RWPE1 (cell line): ENCODE data around the gene SYTL3.

Experiments used
- CTCF ChIA-PET: fragments of 350-600 bp; sonication (Branson Sonifier 250); formaldehyde crosslinking; extraction: SDS; loops from one replicate; lab custom pipeline; 2021; lab: Yijun Ruan, JAX
- POLR2A ChIA-PET: fragments of 400-600 bp; formaldehyde crosslinking; extraction: SDS; loops from one replicate; lab custom pipeline; 2020; ENCODE audit warnings: antibody characterized with exemption; ENCODE audit not compliant: low non-redundant PET; lab: Yijun Ruan, JAX
- DNase-seq: peaks from one replicate; pipeline ENCODE4 v3.0.0; 2012; ENCODE audit warnings: low spot score
- H3K27ac ChIP-seq: fragments of 450-650 bp; 2 replicates; pipeline ENCODE4 v1.5.1; 2017
- TF ChIP-seq, protein P1 (sequence below): fragments of 450-650 bp; conservative IDR thresholded peaks from 2 replicates; pipeline ENCODE4 v1.5.1; 2017; ENCODE audit warnings: low read depth, mild to moderate bottlenecking

Gene SYTL3

DNA sequence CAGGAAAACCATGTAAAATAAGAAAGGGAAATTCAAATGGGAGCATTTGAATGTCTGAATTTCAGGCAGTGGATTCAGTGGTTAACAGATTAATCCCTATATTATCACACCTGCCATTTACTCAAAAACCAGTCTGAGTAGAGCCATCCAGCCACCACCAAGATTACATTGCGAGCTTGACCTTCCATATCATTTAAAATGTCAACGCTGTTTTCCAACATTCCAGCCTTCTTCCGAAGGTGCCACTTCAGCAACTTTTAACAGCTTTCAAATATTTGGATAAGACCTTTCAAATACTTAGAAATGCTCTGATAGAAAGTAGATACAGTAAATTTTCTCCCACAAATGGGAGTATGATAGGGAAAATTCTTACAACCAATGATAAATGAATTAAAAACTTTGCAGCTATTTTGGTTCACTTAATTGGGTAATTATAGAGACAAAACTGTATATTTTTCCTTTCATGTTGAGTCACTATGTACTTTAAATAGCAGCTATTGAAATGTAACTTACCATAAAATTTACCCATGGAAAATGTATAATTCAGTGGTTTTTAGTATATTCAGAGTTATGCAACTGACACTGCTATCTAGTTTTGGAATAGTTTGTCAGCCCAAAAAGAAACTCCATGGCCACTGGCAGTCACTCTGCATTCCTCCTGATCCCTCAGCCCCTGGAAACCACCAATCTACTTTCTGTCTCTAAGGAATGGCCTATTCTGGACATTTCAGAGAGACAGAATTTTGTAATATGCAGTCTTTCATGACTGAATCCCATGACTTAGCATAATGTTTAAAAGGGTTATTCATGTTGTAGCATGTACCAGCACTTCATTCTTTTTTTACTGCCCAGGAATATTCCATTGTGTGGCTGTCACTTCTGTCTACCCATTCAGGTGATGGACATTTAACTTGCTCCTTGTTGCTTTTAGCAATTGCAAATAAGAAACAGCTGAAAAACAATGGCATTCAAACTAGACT is 147.8 kb downstream of the SYTL3 start:
- CTCF ChIA-PET: interaction anchor here (0.6 kb wide), 1 partner anchor 126 kb away, joined by 5 read pairs; no protein-coding TSS in a partner anchor
- peak overlapping the region; percentile 75 for H3K27ac ChIP-seq
- POLR2A ChIA-PET: no interaction called here
- TF ChIP-seq, protein P1, sequence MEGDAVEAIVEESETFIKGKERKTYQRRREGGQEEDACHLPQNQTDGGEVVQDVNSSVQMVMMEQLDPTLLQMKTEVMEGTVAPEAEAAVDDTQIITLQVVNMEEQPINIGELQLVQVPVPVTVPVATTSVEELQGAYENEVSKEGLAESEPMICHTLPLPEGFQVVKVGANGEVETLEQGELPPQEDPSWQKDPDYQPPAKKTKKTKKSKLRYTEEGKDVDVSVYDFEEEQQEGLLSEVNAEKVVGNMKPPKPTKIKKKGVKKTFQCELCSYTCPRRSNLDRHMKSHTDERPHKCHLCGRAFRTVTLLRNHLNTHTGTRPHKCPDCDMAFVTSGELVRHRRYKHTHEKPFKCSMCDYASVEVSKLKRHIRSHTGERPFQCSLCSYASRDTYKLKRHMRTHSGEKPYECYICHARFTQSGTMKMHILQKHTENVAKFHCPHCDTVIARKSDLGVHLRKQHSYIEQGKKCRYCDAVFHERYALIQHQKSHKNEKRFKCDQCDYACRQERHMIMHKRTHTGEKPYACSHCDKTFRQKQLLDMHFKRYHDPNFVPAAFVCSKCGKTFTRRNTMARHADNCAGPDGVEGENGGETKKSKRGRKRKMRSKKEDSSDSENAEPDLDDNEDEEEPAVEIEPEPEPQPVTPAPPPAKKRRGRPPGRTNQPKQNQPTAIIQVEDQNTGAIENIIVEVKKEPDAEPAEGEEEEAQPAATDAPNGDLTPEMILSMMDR: no peak
- no peak for DNase-seq

DNA sequence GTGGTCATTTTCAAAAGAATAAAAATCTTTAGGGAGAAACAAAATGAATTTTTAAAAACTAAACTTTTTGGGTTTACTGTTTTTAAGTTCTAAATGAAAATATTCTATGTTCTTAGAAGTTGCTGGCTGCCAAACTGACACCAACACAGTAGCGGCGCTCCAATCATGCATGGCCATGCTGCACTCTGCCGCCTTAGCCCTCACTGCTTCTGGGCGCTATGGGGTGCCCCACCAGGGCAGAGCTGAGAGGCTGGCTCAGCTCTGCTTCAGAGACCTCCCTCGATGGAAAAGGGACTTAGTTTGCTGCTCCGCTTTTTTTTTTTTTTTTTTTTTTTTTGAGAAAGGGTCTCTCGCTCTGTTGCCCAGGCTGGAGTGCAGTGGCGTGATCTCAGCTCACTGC is 148.5 kb downstream of the SYTL3 start:
- H3K27ac ChIP-seq: peak overlapping the region; percentile 75
- TF ChIP-seq, protein P1: no peak
- CTCF ChIA-PET: interaction anchor here (0.6 kb wide), 1 partner anchor 126 kb away, joined by 5 read pairs; no protein-coding TSS in a partner anchor
- POLR2A ChIA-PET: no interaction called here
- no peak for DNase-seq

DNA sequence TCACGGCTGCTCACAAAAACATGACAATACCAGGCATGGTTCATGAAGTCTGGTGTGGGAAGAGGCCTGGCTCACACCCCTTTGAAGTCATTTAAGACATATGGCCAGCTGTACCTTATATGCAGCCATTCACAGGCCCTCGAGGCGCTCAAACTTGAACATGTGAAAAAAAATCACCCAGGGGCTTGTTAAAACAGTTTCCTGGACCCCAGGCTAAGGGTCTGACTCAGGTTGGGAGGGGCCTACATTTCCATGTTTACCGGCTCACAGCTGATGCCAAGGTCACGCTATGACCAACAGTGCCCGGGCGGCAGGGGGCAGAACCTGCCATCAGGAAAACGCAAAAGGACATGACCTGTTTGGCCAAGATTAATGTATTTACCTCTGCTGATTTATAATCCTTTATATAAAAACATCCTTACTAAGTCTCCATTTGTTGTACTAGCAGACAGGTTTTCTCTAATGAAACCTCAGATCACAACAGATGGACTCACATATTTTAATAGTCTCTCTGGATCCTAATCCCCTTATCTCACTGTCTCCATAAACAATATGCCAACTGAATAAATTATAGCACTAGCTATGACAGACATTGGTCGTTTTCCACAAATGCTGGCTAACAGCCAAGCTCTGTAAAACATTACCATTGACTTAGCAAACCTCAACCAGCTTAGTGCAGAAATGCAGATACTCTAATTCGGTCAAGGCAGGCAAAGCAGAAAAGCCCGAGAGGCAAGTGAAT is 149.4 kb downstream of the SYTL3 start:
- ChIA-PET CTCF (interaction anchor here (0.7 to 1.0 kb wide), 2 partner anchors 180 to 1538 kb away, joined by 3 to 4 read pairs; no protein-coding TSS in a partner anchor), POLR2A (no interaction called here)
- TF ChIP-seq, protein P1: no peak
- H3K27ac ChIP-seq: peak overlapping the region; percentile 75
- no peak for DNase-seq

DNA sequence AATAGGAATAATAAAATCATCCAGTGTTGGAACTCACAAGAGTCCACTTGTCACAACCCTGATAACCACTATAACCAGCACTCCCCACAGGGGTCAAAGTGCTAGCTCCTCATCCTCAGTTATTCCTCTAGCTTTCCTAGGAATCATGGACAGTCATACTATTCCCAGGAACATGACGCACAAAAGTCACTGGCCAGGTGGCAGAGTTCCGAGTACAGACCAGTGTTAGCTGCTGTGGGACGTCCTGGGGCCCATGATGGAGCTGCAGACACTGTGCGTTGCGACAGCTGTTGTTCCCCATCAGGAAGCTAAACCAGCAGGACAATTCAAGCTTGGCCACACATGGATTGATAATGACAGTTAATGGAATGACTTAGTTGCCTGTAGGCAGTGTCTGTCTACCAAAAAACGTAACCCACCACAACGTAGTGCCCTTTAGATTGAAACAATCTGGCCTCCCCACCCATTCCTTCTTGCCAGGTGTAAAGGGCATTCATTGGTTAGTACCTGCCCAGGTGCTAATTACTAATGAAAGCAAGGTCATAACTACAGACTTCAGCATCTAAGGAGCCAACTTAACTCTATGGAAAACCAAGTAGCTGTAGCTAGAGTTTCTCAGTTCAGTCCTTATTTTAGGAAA is 151.9 kb downstream of the SYTL3 start:
- no peak for DNase-seq
- CTCF ChIA-PET: interaction anchor here (0.6 to 1.1 kb wide), 4 partner anchors 10 to 594 kb away, joined by 3 read pairs; no protein-coding TSS in a partner anchor
- TF ChIP-seq, protein P1: no peak
- POLR2A ChIA-PET: interaction anchor here (0.6 to 1.2 kb wide), 2 partner anchors 10 to 78 kb away, joined by 3 read pairs; no protein-coding TSS in a partner anchor
- H3K27ac ChIP-seq: peak overlapping the region; percentile 46; the same call in 1 of the 2 replicates

DNA sequence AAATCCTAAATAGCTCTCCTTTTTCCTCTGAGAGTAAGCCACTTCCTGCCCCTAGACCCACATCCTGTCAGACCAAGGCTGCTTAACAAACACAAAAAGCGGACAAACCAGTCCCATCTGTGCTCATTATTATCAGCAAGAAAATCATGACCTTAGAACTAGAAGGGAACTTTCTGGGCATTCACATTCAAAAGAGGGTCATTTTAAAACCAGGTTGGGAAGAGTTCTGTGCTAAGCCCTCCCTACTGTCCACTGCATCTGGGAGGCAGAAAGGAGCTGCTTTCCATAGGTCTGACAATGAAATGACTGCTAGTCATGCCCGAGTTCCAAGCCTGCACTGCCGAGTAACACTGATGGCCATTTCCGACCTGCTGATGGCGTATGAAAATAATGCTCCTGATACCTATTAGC is 153.9 kb downstream of the SYTL3 start:
- TF ChIP-seq, protein P1: no peak
- H3K27ac ChIP-seq: no peak overlapping the region
- ChIA-PET CTCF (interaction anchor here (0.6 to 1.0 kb wide), 2 partner anchors 11 to 205 kb away, joined by 3 to 4 read pairs; no protein-coding TSS in a partner anchor), POLR2A (no interaction called here)
- no peak for DNase-seq
